ENCODE results near the gene RAD18. TPM values are rescaled to one million over a fixed set of nuclear protein-coding genes. Genes with fewer than 3 reads are reported as not detected.

Gene RAD18
- total RNA-seq, 1 experiment from 2014 or later: 13.8 TPM

DNA sequence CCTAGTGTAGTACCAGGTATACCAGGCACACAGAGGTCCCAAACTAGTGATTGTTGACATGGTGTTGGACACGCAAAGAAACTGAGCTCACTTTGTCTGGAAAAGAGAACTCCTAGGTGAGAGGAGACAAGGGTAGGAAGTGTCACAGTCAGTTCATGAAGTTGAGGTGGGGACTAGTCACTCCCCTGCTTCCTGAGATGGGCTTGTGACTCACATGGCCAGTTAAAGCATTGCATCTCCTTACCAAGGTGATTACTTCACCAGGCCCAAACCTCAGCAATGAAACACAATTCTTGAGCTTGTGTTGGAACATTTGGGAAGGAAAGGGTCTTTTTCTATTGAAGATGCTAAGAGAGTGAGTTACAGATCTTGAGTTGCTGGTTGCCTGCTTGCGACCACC lies 49.2 kb upstream of the RAD18 start:
- 0 out of 2 replicates have a peak, but pooled peaks cover 2% of the 10 kb centered on the region for H3K27me3 ChIP-seq (ENCODE audit: control insufficient read depth, insufficient read depth, low read length)
- no peaks in the 10 kb centered on the region for H3K36me3 ChIP-seq (ENCODE audit: control insufficient read depth, insufficient read depth, low read length)
- H3K4me3 ChIP-seq (ENCODE audit: low read depth in 2 of 2, low read length in 2 of 2): no peak overlapping the region
- ATAC-seq: no peak
- BruUV-seq (replicated peaks): no TSS peak
- H3K27ac ChIP-seq (ENCODE audit: low read length): no peak overlapping the region
- H3K9me3 ChIP-seq (ENCODE audit: control insufficient read depth, insufficient read depth, low read depth, low read length): no peaks in the 10 kb centered on the region
- DNase-seq (ENCODE audit: low read depth, low spot score): no peak
- no peak for TF ChIP-seq POLR2AphosphoS5 (IDR thresholded peaks at IDR 0.05; ENCODE audit: low read depth, low read length)
- TF ChIP-seq CTCF (IDR thresholded peaks at IDR 0.05): no peak
- TF ChIP-seq, protein P1, sequence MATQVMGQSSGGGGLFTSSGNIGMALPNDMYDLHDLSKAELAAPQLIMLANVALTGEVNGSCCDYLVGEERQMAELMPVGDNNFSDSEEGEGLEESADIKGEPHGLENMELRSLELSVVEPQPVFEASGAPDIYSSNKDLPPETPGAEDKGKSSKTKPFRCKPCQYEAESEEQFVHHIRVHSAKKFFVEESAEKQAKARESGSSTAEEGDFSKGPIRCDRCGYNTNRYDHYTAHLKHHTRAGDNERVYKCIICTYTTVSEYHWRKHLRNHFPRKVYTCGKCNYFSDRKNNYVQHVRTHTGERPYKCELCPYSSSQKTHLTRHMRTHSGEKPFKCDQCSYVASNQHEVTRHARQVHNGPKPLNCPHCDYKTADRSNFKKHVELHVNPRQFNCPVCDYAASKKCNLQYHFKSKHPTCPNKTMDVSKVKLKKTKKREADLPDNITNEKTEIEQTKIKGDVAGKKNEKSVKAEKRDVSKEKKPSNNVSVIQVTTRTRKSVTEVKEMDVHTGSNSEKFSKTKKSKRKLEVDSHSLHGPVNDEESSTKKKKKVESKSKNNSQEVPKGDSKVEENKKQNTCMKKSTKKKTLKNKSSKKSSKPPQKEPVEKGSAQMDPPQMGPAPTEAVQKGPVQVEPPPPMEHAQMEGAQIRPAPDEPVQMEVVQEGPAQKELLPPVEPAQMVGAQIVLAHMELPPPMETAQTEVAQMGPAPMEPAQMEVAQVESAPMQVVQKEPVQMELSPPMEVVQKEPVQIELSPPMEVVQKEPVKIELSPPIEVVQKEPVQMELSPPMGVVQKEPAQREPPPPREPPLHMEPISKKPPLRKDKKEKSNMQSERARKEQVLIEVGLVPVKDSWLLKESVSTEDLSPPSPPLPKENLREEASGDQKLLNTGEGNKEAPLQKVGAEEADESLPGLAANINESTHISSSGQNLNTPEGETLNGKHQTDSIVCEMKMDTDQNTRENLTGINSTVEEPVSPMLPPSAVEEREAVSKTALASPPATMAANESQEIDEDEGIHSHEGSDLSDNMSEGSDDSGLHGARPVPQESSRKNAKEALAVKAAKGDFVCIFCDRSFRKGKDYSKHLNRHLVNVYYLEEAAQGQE (IDR thresholded peaks at IDR 0.05; ENCODE audit: insufficient read depth in 1 of 2, low read depth in 2 of 2, low read length in 1 of 2): no peak
- TF ChIP-seq TCF7L2 (IDR thresholded peaks at IDR 0.05; ENCODE audit: low read depth, low read length): no peak
- no peak for TF ChIP-seq SIN3A (IDR thresholded peaks at IDR 0.05; ENCODE audit: borderline replicate concordance, insufficient read depth, low read depth, low read length)
- ChIA-PET CTCF (no interaction called here), POLR2A (interaction anchor here (0.6 to 0.7 kb wide), 2 partner anchors 34 to 64 kb away, joined by 3 to 5 read pairs; no protein-coding TSS in a partner anchor)
- in situ Hi-C loops (cut with HindIII; ENCODE audit: low pct_unique_long_range_greater_than_20kb, low sequenced_read_pairs): no loop called here
- intact Hi-C loops (cut with micrococcal nuclease; ENCODE audit: unreplicated experiment): no loop called here
- no peaks in the 10 kb centered on the region for H3K4me1 ChIP-seq (ENCODE audit: control insufficient read depth, insufficient read depth, low read length)

DNA sequence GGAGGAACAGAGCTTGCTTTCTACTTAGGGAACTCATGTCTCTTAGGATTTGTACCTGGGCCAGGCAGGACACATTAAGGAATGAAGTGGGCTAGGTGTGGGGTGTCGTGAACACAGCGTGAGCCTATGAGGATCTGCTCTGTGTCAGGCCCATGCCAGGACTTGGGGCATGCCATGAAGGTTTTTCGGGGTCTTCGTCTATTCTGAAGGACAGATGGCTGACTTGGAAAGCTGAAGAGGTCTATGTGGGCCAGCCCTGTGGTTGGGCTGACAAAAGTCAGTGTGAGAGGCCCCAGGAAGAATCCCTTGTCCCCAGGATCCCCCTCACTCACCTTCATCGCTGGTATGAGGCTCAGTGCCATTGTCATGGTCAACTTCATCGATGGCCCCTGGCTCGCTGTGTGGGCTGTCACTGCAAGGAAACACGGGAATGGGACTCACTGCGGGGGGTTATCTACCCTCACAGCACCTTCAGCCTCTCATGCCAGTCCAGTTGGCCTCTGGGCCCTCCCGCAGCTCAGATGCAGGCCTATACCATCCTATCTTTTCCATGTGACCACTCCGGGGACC lies 46.8 kb upstream of the RAD18 start:
- Histone ChIP-seq H3K27me3 (ENCODE audit: control insufficient read depth, insufficient read depth, low read length) (no peaks in the 10 kb centered on the region), H3K27ac (ENCODE audit: low read length) (no peak overlapping the region), H3K4me1 (ENCODE audit: control insufficient read depth, insufficient read depth, low read length) (no peaks in the 10 kb centered on the region), H3K36me3 (ENCODE audit: control insufficient read depth, insufficient read depth, low read length) (no peaks in the 10 kb centered on the region), H3K4me3 (ENCODE audit: low read depth in 2 of 2, low read length in 2 of 2) (no peak overlapping the region), H3K9me3 (ENCODE audit: control insufficient read depth, insufficient read depth, low read depth, low read length) (no peaks in the 10 kb centered on the region)
- no peak for TF ChIP-seq POLR2AphosphoS5 (IDR thresholded peaks at IDR 0.05; ENCODE audit: low read depth, low read length)
- TF ChIP-seq, protein P1 (IDR thresholded peaks at IDR 0.05; ENCODE audit: insufficient read depth in 1 of 2, low read depth in 2 of 2, low read length in 1 of 2): no peak
- TF ChIP-seq SIN3A (IDR thresholded peaks at IDR 0.05; ENCODE audit: borderline replicate concordance, insufficient read depth, low read depth, low read length): no peak
- no peak for TF ChIP-seq CTCF (IDR thresholded peaks at IDR 0.05)
- TF ChIP-seq TCF7L2 (IDR thresholded peaks at IDR 0.05; ENCODE audit: low read depth, low read length): no peak
- intact Hi-C loops (cut with micrococcal nuclease; ENCODE audit: unreplicated experiment): no loop called here
- ChIA-PET POLR2A (no interaction called here), CTCF (no interaction called here)
- ATAC-seq (no peak), DNase-seq (ENCODE audit: low read depth, low spot score) (no peak)
- in situ Hi-C loops (cut with HindIII; ENCODE audit: low pct_unique_long_range_greater_than_20kb, low sequenced_read_pairs): no loop called here
- BruUV-seq (replicated peaks): no TSS peak

All from Panc1 (cell line).